ENCODE data around the gene FHOD3. TPM values are rescaled to one million over a fixed set of nuclear protein-coding genes. Genes with fewer than 3 reads are reported as not detected.

Gene FHOD3
- total RNA-seq, 1 donor from 2014 or later = 5.9 TPM

- H3K9me3 ChIP-seq (ENCODE audit: insufficient read depth, low read depth, low read length) = no peaks in the 10 kb centered on the region
- no peak overlapping the region for H2AFZ ChIP-seq (ENCODE audit: low read depth, low read length)
- H3K27me3 ChIP-seq (ENCODE audit: insufficient read depth, low read length) = no peaks in the 10 kb centered on the region
- Mint-ChIP-seq H3K36me3 (ENCODE audit: low read depth, unreplicated experiment) (peaks cover under 1% of the 10 kb centered on the region), H3K9me3 (ENCODE audit: unreplicated experiment) (no peaks in the 10 kb centered on the region), H3K4me1 (ENCODE audit: low read depth, unreplicated experiment) (peaks cover 6% of the 10 kb centered on the region), H3K4me3 (ENCODE audit: unreplicated experiment) (no peak overlapping the region), H3K27me3 (ENCODE audit: low read depth, unreplicated experiment) (peaks cover 2% of the 10 kb centered on the region), H3K27ac (ENCODE audit: unreplicated experiment) (no peak overlapping the region)
- peaks cover 4% of the 10 kb centered on the region for H4K20me1 ChIP-seq (ENCODE audit: insufficient read depth, low read length)
- H3K36me3 ChIP-seq (ENCODE audit: insufficient read depth, low read length) = no peaks in the 10 kb centered on the region
- H3K4me3 ChIP-seq (ENCODE audit: insufficient read depth, low read depth, low read length) = no peak overlapping the region
- H3K4me2 ChIP-seq (ENCODE audit: low read length) = no peak overlapping the region
- TF ChIP-seq EZH2 (IDR thresholded peaks at IDR 0.05; ENCODE audit: insufficient read depth, low read length) (no peak), CTCF (IDR thresholded peaks at IDR 0.05; ENCODE audit: insufficient read depth, low read depth, low read length) (no peak)
- no peak overlapping the region for H3K27ac ChIP-seq (ENCODE audit: low read depth, low read length)
- H3K4me1 ChIP-seq (ENCODE audit: insufficient read depth, low read length) = no peaks in the 10 kb centered on the region
- FAIRE-seq (no peak), DNase-seq (ENCODE audit: low read depth) (no peak)
- no peaks in the 10 kb centered on the region for H3K79me2 ChIP-seq (ENCODE audit: insufficient read depth, low read length)
- no peak overlapping the region for H3K9ac ChIP-seq (ENCODE audit: low read length)
Observed at GRCh38 chr18:36537289-36537688, 239.8 kb downstream of the FHOD3 start.

GRCh38 chr18:36539674-36540231, 242.2 kb downstream of the FHOD3 start:
- H3K27me3 Mint-ChIP-seq (ENCODE audit: low read depth, unreplicated experiment) = peaks cover 2% of the 10 kb centered on the region
- no peak for FAIRE-seq

More at GRCh38 chr18:36539674-36540231, 242.2 kb downstream of the FHOD3 start:
- Histone ChIP-seq H3K4me3 (ENCODE audit: insufficient read depth, low read depth, low read length) (no peak overlapping the region), H4K20me1 (ENCODE audit: insufficient read depth, low read length) (peaks cover 4% of the 10 kb centered on the region), H2AFZ (ENCODE audit: low read depth, low read length) (no peak overlapping the region), H3K27me3 (ENCODE audit: insufficient read depth, low read length) (no peaks in the 10 kb centered on the region), H3K79me2 (ENCODE audit: insufficient read depth, low read length) (no peaks in the 10 kb centered on the region), H3K9ac (ENCODE audit: low read length) (no peak overlapping the region), H3K4me2 (ENCODE audit: low read length) (no peak overlapping the region), H3K27ac (ENCODE audit: low read depth, low read length) (no peak overlapping the region), H3K4me1 (ENCODE audit: insufficient read depth, low read length) (no peaks in the 10 kb centered on the region), H3K9me3 (ENCODE audit: insufficient read depth, low read depth, low read length) (no peaks in the 10 kb centered on the region), H3K36me3 (ENCODE audit: insufficient read depth, low read length) (no peaks in the 10 kb centered on the region)
- no peak overlapping the region for H3K4me3 Mint-ChIP-seq (ENCODE audit: unreplicated experiment)
- no peaks in the 10 kb centered on the region for H3K36me3 Mint-ChIP-seq (ENCODE audit: low read depth, unreplicated experiment)
- no peaks in the 10 kb centered on the region for H3K9me3 Mint-ChIP-seq (ENCODE audit: unreplicated experiment)
- TF ChIP-seq EZH2 (IDR thresholded peaks at IDR 0.05; ENCODE audit: insufficient read depth, low read length) (no peak), CTCF (IDR thresholded peaks at IDR 0.05; ENCODE audit: insufficient read depth, low read depth, low read length) (no peak)
- no peak overlapping the region for H3K27ac Mint-ChIP-seq (ENCODE audit: unreplicated experiment)
- no peaks in the 10 kb centered on the region for H3K4me1 Mint-ChIP-seq (ENCODE audit: low read depth, unreplicated experiment)
- no peak for DNase-seq (ENCODE audit: low read depth)
